IMR-90 (cell line): ENCODE results near the gene PBX3. TPM values are rescaled to one million over a fixed set of nuclear protein-coding genes. Genes with fewer than 3 reads are reported as not detected.

Source experiments
- ATAC-seq: fragments of 200-7000 bp; cut with Tn5 transposase; 2 replicates; pipeline ENCODE4 v1.9.1; 2020; ENCODE audit warnings: low read depth, mild to moderate bottlenecking, moderate library complexity
- BruUV-seq: library from RNA; stranded (reverse); fragments of 400-500 nt; replicated peaks from 2 replicates; lab custom pipeline; 2021; lab: Mats Ljungman, UMichigan
- CTCF ChIA-PET: fragments of 300-600 bp; formaldehyde crosslinking; extraction: SDS; loops from one replicate; lab custom pipeline; 2021; ENCODE audit warnings: antibody characterized with exemption; lab: Yijun Ruan, JAX
- POLR2A ChIA-PET: fragments of 300-600 bp; sonication (Branson Sonifier 250); formaldehyde crosslinking; loops from one replicate; lab custom pipeline; 2022; ENCODE audit warnings: antibody characterized with exemption; ENCODE audit not compliant: unreplicated experiment; lab: Charles Lee
- DNase-seq: peaks from one replicate; pipeline ENCODE4 v3.0.0; 2013
- H2AFZ ChIP-seq: replicated peaks from 2 replicates; pipeline ENCODE3; 2013; ENCODE audit warnings: low read length, mild to moderate bottlenecking; ENCODE audit not compliant: poor library complexity
- H2AK5ac ChIP-seq: 2 replicates; pipeline ENCODE4 v1.6.1; 2013; ENCODE audit warnings: low read depth, low read length, inconsistent platforms
- H2AK9ac ChIP-seq: replicated peaks from 2 replicates; pipeline ENCODE3; 2013; ENCODE audit warnings: mild to moderate bottlenecking, low read depth, low read length, moderate library complexity; ENCODE audit not compliant: poor library complexity
- H2BK120ac ChIP-seq: 2 replicates; pipeline ENCODE4 v1.6.1; 2013; ENCODE audit warnings: low read depth, low read length, inconsistent platforms
- H2BK15ac ChIP-seq: 3 replicates; pipeline ENCODE4 v1.6.1; 2013; ENCODE audit warnings: low read depth, low read length, inconsistent platforms
- H2BK20ac ChIP-seq: 2 replicates; pipeline ENCODE4 v1.6.1; 2013; ENCODE audit warnings: low read depth, mild to moderate bottlenecking, inconsistent platforms, low read length, moderate library complexity
- H2BK5ac ChIP-seq: 2 replicates; pipeline ENCODE4 v1.6.1; 2013; ENCODE audit warnings: mild to moderate bottlenecking, low read depth, low read length, inconsistent platforms; ENCODE audit not compliant: poor library complexity, severe bottlenecking
- H3K14ac ChIP-seq: replicated peaks from 2 replicates; pipeline ENCODE4 v1.6.1; 2013; ENCODE audit warnings: low read depth, low read length, inconsistent platforms
- H3K18ac ChIP-seq: 2 replicates; pipeline ENCODE4 v1.6.1; 2013; ENCODE audit warnings: low read depth, low read length, control low read depth
- H3K23ac ChIP-seq: 2 replicates; pipeline ENCODE4 v1.6.1; 2013; ENCODE audit warnings: low read depth, low read length, inconsistent platforms
- H3K27ac ChIP-seq: 2 replicates; pipeline ENCODE4 v1.5.1; 2013; ENCODE audit warnings: mild to moderate bottlenecking, control low read depth, low read length; ENCODE audit not compliant: insufficient read depth
- H3K27me3 ChIP-seq: 2 replicates; pipeline ENCODE4 v1.6.1; 2013; ENCODE audit warnings: low read length; ENCODE audit not compliant: control insufficient read depth, insufficient read depth
- H3K36me3 ChIP-seq: 2 replicates; pipeline ENCODE4 v1.6.1; 2013; ENCODE audit warnings: low read length, mixed read lengths; ENCODE audit not compliant: control insufficient read depth, insufficient read depth
- H3K4ac ChIP-seq: 2 replicates; pipeline ENCODE4 v1.6.1; 2013; ENCODE audit warnings: low read depth, low read length, inconsistent platforms
- H3K4me1 ChIP-seq: 2 replicates; pipeline ENCODE4 v1.6.1; 2013; ENCODE audit warnings: low read length, mixed read lengths; ENCODE audit not compliant: control insufficient read depth, insufficient read depth
- H3K4me2 ChIP-seq: 2 replicates; pipeline ENCODE4 v1.6.1; 2013; ENCODE audit warnings: low read depth, mild to moderate bottlenecking, control low read depth, low read length, moderate library complexity
- H3K4me3 ChIP-seq: 2 replicates; pipeline ENCODE4 v1.5.1; 2013; ENCODE audit warnings: low read depth, mild to moderate bottlenecking, control low read depth, low read length, moderate library complexity; ENCODE audit not compliant: insufficient read depth
- H3K56ac ChIP-seq: 2 replicates; pipeline ENCODE4 v1.6.1; 2013; ENCODE audit warnings: low read length, inconsistent platforms; ENCODE audit not compliant: insufficient read depth; ENCODE audit errors: extremely low read depth
- H3K79me1 ChIP-seq, 2 experiments: 2 replicates each; pipeline ENCODE4 v1.6.1; 2013; ENCODE audit warnings: low read length in 2 of 2, inconsistent platforms in 1 of 2, low read depth in 1 of 2
- H3K9ac ChIP-seq: 2 replicates; pipeline ENCODE4 v1.6.1; 2013; ENCODE audit warnings: low read depth, low read length, control low read depth
- H3K9me1 ChIP-seq: 2 replicates; pipeline ENCODE4 v1.6.1; 2013; ENCODE audit warnings: low read length, inconsistent platforms; ENCODE audit not compliant: insufficient read depth
- H3K9me3 ChIP-seq: 2 replicates; pipeline ENCODE4 v1.6.1; 2013; ENCODE audit warnings: low read length; ENCODE audit not compliant: control insufficient read depth, insufficient read depth
- H4K20me1 ChIP-seq: 2 replicates; pipeline ENCODE4 v1.6.1; 2013; ENCODE audit warnings: low read length, inconsistent platforms; ENCODE audit not compliant: insufficient read depth
- H4K5ac ChIP-seq: 2 replicates; pipeline ENCODE4 v1.6.1; 2013; ENCODE audit warnings: mild to moderate bottlenecking, low read depth, low read length, control low read depth
- H4K8ac ChIP-seq, 2 experiments: 2 replicates each; pipeline ENCODE4 v1.6.1; 2013; ENCODE audit warnings: low read depth in 2 of 2, low read length in 2 of 2, control low read depth in 1 of 2, inconsistent platforms in 1 of 2
- H4K91ac ChIP-seq: 2 replicates; pipeline ENCODE4 v1.6.1; 2013; ENCODE audit warnings: low read depth, low read length, inconsistent platforms; ENCODE audit not compliant: insufficient read depth
- BHLHE40 ChIP-seq: fragments of 150-350 bp; IDR thresholded peaks from 2 replicates; pipeline ENCODE4 v1.6.1; 2016; ENCODE audit warnings: mild to moderate bottlenecking, low read depth, low read length
- CEBPB ChIP-seq: IDR thresholded peaks from 2 replicates; pipeline ENCODE4 v1.6.1; 2012; ENCODE audit warnings: low read depth, low read length, improper control_type of control experiment
- CHD1 ChIP-seq: IDR thresholded peaks from 2 replicates; pipeline ENCODE4 v1.6.1; 2012; ENCODE audit warnings: low read depth, low read length, improper control_type of control experiment
- CTCF ChIP-seq: conservative IDR thresholded peaks from 2 replicates; pipeline ENCODE4 v1.5.1; 2012; ENCODE audit warnings: mild to moderate bottlenecking, low read depth, low read length, improper control_type of control experiment
- ELK1 ChIP-seq: fragments of 150-350 bp; IDR thresholded peaks from 2 replicates; pipeline ENCODE4 v1.6.1; 2016; ENCODE audit warnings: low read depth, mild to moderate bottlenecking, low read length, moderate library complexity, borderline replicate concordance
- FOS ChIP-seq: fragments of 150-350 bp; IDR thresholded peaks from 2 replicates; pipeline ENCODE4 v1.6.1; 2016; ENCODE audit warnings: low read depth, low read length
- MAFK ChIP-seq: IDR thresholded peaks from 2 replicates; pipeline ENCODE4 v1.6.1; 2012; ENCODE audit warnings: low read depth, low read length, improper control_type of control experiment
- MAZ ChIP-seq: IDR thresholded peaks from 2 replicates; pipeline ENCODE4 v1.6.1; 2012; ENCODE audit warnings: low read depth, mild to moderate bottlenecking, low read length, improper control_type of control experiment, moderate library complexity, borderline replicate concordance
- MXI1 ChIP-seq: IDR thresholded peaks from 2 replicates; pipeline ENCODE4 v1.6.1; 2012; ENCODE audit warnings: low read depth, mild to moderate bottlenecking, low read length, moderate library complexity, borderline replicate concordance
- NFE2L2 ChIP-seq: fragments of 150-350 bp; IDR thresholded peaks from 2 replicates; pipeline ENCODE4 v1.6.1; 2016; ENCODE audit warnings: low read depth, mild to moderate bottlenecking, low read length
- POLR2A ChIP-seq: IDR thresholded peaks from 2 replicates; pipeline ENCODE4 v1.6.1; 2012; ENCODE audit warnings: mild to moderate bottlenecking, low read depth, low read length
- RAD21 ChIP-seq: IDR thresholded peaks from 2 replicates; pipeline ENCODE4 v1.6.1; 2012; ENCODE audit warnings: low read length, improper control_type of control experiment
- RCOR1 ChIP-seq: IDR thresholded peaks from 2 replicates; pipeline ENCODE4 v1.6.1; 2012; ENCODE audit warnings: mild to moderate bottlenecking, low read length, improper control_type of control experiment; ENCODE audit not compliant: insufficient replicate concordance
- RFX5 ChIP-seq: IDR thresholded peaks from 2 replicates; pipeline ENCODE4 v1.8.0; 2012; ENCODE audit warnings: low read depth, mild to moderate bottlenecking, low read length, moderate library complexity
- SMC3 ChIP-seq: fragments of 150-350 bp; IDR thresholded peaks from 2 replicates; pipeline ENCODE4 v1.6.1; 2016; ENCODE audit warnings: low read depth, mild to moderate bottlenecking, antibody characterized with exemption, low read length, moderate library complexity
- USF2 ChIP-seq: fragments of 150-350 bp; IDR thresholded peaks from 2 replicates; pipeline ENCODE4 v1.6.1; 2017; ENCODE audit warnings: mild to moderate bottlenecking, antibody characterized with exemption, low read length, low read depth
- WGBS, 2 experiments: methylation state at CpG; one replicate each; pipeline versions ENCODE4 v1.1.5 to v1.1.7; 2013; ENCODE audit warnings: missing lambda C conversion rate in 2 of 2; ENCODE audit not compliant: insufficient read length in 1 of 2; ENCODE audit errors: extremely low coverage in 2 of 2; 5-methylcytosine and 5-hydroxymethylcytosine counted together
- dilution Hi-C: fragments of 300-500 bp; cut with HindIII; formaldehyde crosslinking; loops from one replicate; pipeline ENCODE4 v1.14.3; 2018; ENCODE audit warnings: low sequenced_read_pairs; ENCODE audit not compliant: unreplicated experiment
- in situ Hi-C: fragments of 300-500 bp; cut with MboI; formaldehyde crosslinking; loops from 3 replicates; pipeline ENCODE4 v1.14.3; 2019; ENCODE audit warnings: low sequenced_read_pairs, inconsistent platforms, mixed read lengths
- intact Hi-C: fragments of 100-400 bp; cut with micrococcal nuclease; formaldehyde crosslinking; loops from 2 replicates; pipeline ENCODE4 v1.10.0; 2022
- polyA plus RNA-seq, 3 experiments: library from polyadenylated mRNA; depleted of rRNA; stranded (reverse); fragments of >200 nt; gene quantifications; 2 replicates each; pipeline ENCODE4 v1.2.3, GENCODE V29; 2012; ENCODE audit warnings: low replicate concordance in 1 of 3
- total RNA-seq: library from RNA; depleted of rRNA; stranded (reverse); fragments of >200 nt; gene quantifications from 2 replicates; pipeline ENCODE4 v1.2.3, GENCODE V29; 2012

Gene PBX3
- total and polyA plus RNA-seq, 2 of the 4 experiments (the other 2 are of a cell fraction): 12.0 to 15.6 TPM

GRCh38 chr9:125794708-125795107 is 47.5 kb downstream of the PBX3 start:
- no peak overlapping the region for H4K8ac ChIP-seq

More at GRCh38 chr9:125794708-125795107, 47.5 kb downstream of the PBX3 start:
- Histone ChIP-seq H2BK5ac (no peak overlapping the region), H3K56ac (no peak overlapping the region), H3K27ac (no peak overlapping the region), H3K4me3 (no peak overlapping the region), H4K20me1 (no peaks in the 10 kb centered on the region), H2BK20ac (no peak overlapping the region), H4K91ac (no peak overlapping the region), H2AK5ac (no peak overlapping the region), H3K4me2 (no peak overlapping the region), H2AK9ac (no peak overlapping the region), H2BK120ac (no peak overlapping the region), H3K4me1 (no peaks in the 10 kb centered on the region), H3K23ac (no peak overlapping the region), H2AFZ (no peak overlapping the region), H3K14ac (no peak overlapping the region), H3K9me1 (peaks cover 4% of the 10 kb centered on the region; the same call in 1 of the 2 replicates), H3K9ac (no peak overlapping the region), H3K79me1 (peaks cover 10 to 16% of the 10 kb centered on the region in 2 experiments; a peak in 3 of 4 replicates), H4K5ac (no peak overlapping the region), H3K4ac (no peak overlapping the region), H3K36me3 (0 out of 2 replicates have a peak, but pooled peaks cover 1% of the 10 kb centered on the region), H3K18ac (no peak overlapping the region), H3K9me3 (no peaks in the 10 kb centered on the region), H3K27me3 (no peaks in the 10 kb centered on the region), H2BK15ac (no peak overlapping the region)
- dilution Hi-C loops (no loop called here), intact Hi-C loops (loop anchor here (5.0 kb wide), 1 partner anchor 43 kb away; no protein-coding TSS in a partner anchor), in situ Hi-C loops (no loop called here)
- DNase-seq: no peak
- WGBS, 2 experiments: 92% methylated on average over 2 of the region's 2 CpGs; no CpG with 5 or more reads in 1 of the 2 experiments
- no peak for ATAC-seq
- BruUV-seq: no TSS peak
- POLR2A ChIA-PET: no interaction called here
- TF ChIP-seq MAZ (no peak), USF2 (no peak), RFX5 (no peak), MXI1 (no peak), POLR2A (no peak), ELK1 (no peak), SMC3 (no peak), CTCF (no peak), RAD21 (no peak), NFE2L2 (no peak), CEBPB (no peak), CHD1 (no peak), BHLHE40 (no peak), FOS (no peak), RCOR1 (no peak), MAFK (no peak)
- CTCF ChIA-PET: no interaction called here
